GM21576 (cell line): ENCODE data around the gene VEGFD.

Experiments
- ATAC-seq: cut with Tn5 transposase; IDR thresholded peaks from one replicate; pipeline ENCODE4 v1.9.1; 2021; ENCODE audit warnings: mild to moderate bottlenecking, moderate library complexity; ENCODE audit not compliant: unreplicated experiment

Gene VEGFD

GRCh38 chrX:15366506-15367352, 17.5 kb downstream of the VEGFD start:
- no peak for ATAC-seq

GRCh38 chrX:15359701-15360100, 24.5 kb downstream of the VEGFD start:
- ATAC-seq, result no peak

DNA sequence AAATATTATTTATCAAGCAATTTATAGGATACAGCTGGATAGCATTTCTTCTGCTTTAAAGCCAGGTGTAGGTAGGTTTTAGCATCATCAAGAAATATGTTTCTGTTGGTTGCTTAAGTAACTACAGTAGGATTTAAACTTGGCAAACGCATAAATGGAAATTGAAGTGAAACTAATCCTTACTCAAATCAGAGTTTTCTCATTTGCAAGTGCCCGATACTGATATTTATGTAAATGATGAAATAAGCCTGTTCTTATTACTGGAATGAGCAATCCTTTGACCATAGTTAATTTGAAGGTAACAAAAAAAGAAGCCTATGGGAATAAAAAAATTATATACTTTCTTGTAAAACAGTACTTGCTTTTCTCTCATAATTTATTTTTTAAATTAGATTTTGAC, 25.7 kb downstream of the VEGFD start:
- no peak for ATAC-seq

DNA sequence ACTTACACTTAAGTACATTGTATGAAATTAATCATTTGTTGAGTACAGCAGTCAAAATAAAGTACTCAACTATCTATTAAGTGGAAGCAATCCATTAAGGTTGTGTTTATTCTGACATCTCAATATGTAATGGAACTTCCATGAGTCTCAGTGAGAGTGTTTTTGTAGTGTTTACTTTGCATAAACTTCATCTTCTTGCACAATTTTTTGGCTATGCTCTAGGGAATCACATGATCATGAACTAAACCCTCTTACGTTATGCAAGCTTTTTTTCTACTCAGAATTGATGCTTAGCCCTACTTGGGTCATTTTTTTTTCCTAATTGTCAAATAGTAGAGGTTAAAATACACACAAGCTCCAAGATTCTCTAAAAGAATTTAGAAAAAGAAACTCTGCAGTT, 27.8 kb downstream of the VEGFD start:
- no peak for ATAC-seq

DNA sequence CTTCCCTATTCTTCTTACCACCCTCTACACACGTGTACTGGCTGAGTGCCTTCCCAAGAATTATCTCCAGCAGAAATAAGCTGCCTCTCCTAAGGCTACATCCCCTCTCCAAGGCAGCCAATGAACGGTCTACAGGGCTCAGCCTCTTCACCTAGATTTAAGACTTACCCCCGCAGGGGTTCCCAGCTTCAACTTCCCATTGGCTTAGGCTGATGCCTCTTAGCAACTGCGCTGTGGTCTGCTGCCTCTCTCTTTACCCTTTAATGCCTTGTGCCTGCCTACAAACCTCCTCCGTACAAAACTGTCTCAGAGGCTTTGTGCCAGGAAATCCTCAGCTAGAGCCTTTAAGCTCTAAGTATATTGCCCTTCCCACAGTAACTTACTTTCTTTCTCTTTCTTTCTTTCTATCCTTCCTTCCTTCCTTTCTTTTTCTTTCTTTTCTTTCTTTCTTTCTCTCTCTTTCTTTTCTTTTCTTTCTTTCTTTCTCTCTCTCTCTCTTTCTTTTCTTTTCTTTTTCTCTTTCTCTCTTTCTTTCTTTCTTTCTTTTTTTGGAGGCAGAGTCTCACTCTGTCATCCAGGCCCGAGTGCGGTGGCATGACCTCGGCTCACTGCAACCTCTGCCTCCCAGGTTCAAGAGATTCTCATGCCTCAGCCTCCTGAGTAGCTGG, 33.8 kb downstream of the VEGFD start:
- ATAC-seq, result no peak

DNA sequence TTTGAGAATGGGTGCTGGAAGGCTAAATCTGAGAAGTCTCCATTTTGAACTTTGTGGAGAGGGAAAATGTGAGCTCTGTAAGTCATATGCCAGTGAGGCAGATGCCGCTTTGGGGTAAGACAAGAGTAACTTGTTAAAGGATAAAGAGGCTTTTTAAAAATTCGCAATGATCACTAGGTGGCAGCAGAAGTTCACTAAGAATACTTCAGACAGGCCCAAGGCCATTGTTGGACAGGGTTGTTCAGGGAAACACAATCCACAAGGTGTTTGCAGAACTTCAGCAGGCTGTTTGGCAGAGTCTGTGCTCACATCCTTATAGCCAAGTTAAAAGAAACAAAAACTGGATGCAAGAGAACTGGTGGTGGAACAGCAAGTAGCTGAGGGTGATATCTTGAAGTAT, 35.2 kb downstream of the VEGFD start:
- no peak for ATAC-seq

- ATAC-seq, result no peak
Observed at GRCh38 chrX:15345976-15346375, 38.2 kb downstream of the VEGFD start.

GRCh38 chrX:15344106-15344505, 40.1 kb downstream of the VEGFD start:
- no peak for ATAC-seq

GRCh38 chrX:15343075-15343476, 41.1 kb downstream of the VEGFD start:
- ATAC-seq, result no peak

DNA sequence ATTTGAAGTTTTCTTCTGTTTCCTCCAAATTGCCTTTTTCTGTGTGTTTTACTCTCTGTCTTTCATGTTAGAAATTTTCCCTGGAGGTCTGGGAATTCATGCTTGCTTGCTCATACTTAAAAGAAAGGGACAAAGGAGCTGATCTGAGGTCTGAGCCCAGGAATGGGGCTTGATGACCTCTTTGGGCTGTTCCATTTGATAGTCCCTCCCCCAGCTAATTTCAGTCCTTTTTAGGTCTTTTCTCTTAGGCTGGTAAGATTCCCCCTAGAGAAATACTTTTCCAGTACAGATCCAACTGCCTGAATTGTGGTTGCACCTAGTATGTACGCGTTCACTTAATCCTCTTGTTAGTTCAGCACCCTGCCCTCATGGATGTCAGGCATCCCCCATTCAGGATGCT, 43.3 kb downstream of the VEGFD start:
- ATAC-seq, result no peak

DNA sequence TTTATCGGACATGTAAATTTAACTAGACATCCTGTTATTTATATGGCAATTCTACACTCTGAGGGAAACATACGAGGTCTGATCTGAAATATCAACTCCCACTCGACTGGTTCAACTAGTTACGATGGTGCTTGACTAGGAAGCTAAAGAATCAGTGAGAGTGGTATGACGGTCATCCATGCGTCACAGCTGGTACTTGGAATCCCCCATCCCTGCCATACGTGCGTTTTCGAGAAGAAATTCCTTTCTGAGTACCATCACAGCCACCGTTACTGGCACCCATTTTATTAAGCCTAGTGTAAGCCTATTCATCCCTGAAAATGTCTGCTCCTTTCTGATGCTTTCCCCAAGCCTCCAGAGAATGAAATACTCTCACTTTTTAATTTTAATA, 48.2 kb downstream of the VEGFD start:
- ATAC-seq, result no peak

DNA sequence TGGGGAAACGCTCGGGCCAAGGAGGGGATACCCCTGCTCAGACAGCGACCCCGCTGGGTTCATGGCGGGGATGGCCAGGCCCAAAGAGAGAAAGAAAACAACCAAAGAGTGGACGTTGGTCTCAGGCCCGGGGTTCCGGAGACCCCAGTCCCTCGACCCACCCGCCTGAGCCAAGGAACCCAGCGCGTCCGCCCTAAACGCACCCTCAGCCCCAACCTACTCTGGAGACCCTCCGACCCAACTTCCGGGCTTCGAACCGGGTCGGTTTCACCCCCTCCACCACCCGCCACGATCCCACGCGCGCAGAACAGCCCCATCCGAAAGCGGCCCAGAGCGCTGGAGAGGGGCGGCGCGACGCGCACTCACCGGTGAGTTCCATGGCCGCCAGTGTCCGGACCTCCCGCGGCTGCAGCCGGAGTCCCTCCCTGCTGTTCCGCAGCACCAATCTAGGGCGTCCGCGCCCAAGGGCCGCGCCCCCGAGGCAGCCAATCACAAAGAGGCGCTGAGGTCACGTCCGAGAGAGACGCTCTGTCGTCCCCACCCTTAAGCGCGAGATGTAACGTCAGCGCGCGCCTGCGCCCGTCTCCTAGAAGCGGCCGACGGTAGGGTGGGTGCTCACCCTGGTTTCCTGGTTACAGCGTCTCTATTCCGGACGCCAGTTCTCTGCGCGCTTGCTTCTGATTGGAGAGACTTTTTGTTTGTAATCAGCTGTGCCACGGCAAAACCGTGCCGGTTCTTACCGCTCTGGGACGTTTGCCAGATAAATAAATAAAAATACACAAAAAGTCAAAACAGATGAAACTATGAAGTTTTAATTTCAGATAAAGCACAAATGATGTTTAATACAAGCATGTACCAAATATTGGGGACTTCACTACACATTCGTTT, 48.8 kb downstream of the VEGFD start, which contains the start of gene PIGA:
Gene PIGA, minus strand, starts transcription at position 389 of the 888 bp plus-strand sequence. CDS start 3,593 bp downstream, outside the sequence.
- peak; percentile 99 for ATAC-seq

- no peak for ATAC-seq
Observed at GRCh38 chrX:15334561-15334960, 49.7 kb downstream of the VEGFD start.

DNA sequence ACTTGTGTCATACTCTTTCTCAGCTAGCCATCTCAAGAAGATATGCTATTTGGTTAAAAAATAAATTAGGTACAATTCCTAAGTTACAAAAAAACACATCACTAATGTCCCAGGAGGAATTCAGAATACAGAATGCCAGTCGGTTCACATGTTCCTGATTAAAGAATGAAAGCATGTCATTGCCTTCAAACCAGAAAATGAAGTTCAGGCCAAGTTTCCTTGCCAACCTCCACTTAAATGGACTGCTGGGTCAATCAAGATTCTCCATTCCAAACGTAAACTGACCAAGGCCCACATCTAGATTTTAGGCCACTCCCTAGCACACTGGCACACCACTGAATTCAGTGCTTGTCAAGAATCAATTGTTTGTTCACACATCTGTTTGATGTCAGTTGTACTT, 55.4 kb downstream of the VEGFD start:
- no peak for ATAC-seq

DNA sequence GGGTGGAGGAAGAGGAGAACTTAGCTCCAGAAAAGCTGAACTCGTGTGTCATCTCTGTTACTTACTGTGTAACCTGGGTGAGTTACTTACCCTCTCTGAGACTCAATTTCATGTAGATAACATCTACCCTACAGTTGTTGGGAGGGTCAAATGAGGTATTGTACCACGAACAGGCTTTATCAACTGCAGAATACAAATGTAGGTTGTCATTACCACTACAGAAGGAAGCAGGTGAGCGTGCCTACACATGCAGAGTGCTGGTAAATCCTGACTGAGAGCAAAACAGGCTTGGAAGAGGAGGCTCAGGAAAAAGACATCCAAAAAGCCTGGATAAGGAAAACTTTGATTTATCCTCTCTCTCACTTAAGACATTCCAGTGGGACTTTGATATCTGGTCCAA, 56.1 kb downstream of the VEGFD start:
- no peak for ATAC-seq

DNA sequence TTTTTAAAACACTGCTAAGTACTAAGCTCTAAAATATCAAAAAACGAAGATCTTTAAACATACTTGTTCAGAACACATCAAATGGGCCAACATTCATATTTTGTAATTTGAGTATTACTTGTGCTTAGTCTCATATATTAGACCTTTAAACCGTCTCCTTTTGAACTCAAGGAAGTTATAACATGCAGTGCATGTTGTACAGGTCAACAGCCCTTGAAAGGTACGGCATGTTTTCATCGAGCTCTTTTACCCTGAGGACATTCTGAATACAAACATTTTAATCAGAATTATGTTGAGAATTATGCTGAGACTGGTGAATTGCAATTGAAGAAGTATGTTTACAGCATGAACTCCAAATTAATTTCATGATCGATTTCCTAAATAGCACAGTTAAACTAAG, 61.7 kb downstream of the VEGFD start:
- no peak for ATAC-seq

DNA sequence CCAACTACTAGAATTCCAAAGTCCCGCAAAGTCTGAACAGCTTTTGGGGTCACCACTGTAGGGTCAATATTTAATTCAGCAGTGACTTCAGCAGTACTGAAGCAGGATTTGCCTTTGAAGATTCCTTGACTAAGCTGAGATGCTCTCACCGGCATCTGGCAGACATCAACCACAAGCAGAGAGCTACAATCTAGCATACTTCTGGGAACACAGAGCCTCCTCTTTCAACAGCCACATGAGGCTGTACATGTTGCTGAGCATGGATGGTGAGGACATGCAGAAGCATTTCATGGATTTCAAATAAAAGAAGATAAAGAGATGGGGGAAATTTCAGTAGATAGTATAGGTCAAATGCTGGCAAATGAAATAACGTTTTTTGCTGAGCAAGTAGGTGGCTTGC, 62.1 kb downstream of the VEGFD start:
- no peak for ATAC-seq

DNA sequence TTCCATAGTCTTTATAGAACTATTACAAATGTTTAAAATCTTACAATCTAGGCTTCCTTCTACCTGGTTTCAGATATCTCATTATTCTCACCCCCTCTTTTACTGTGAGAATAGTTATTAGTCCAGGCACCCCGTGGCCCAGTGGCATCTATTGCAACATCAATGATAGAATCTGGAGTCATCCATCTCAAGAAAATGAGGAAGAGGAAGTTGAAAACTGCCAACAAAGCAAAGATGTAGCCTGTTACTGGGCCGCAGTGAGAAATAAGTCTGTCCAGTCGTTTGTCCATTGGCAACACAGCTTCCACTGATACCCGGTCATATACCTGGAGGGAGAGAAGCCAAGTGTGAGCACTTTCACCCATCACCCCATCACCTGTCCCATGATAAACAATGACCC, 62.8 kb downstream of the VEGFD start:
- ATAC-seq, result no peak

DNA sequence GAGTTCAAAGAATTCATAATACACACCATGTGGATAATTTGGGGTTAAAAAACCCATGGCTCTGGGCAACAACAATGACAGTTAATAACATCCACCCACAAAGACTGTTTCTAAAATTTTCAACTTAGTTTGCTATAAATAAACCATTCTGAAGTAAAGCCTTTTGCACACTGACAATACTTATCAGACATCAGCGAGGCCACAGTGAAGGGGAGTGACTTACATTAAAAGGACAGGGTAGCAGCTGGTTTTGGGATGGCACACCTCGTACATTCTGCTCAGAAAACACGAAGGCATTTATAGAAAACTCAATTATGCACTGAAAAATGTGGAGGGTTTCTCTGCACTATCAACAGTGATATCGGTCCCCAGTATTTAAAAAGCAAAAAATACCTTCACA, 63.9 kb downstream of the VEGFD start:
- no peak for ATAC-seq

DNA sequence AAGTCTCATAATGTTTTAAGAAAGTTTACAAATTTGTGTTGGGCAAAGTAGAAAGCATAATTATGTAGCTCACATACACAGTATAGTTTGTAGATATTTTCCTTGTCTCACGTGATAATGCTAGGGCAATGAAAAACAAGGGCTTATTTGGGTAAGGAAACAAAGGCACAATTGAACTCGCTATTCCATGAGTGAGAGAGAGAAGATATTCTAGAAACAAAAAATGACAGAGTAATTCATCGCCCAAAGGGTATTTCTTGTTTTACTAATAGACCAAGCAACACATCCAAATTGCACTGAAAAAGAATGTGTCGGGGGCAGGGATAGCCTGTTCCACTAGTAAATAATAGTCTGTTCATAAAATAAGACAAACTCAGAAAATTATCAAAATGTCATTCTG, 65.1 kb downstream of the VEGFD start:
- no peak for ATAC-seq

DNA sequence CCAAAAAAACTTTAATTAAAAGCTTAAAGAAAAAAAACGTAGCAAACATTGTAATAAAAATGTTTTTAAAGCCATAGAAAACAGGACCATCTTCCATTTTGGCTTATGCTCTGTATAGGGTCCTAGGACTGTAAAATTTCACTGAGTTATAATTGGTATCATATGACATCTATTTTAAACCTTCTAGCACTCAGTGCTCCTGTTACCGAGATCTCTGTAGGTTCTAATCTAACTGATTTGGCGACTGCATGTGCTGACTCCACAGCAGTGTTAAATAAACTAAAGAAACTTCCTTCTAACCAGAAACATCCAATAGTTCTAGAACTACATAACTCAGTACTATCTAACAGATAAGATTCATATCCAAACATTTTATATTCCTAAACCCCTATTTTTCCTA, 68.7 kb downstream of the VEGFD start, which contains the start of gene ASB11:
Gene ASB11, minus strand, starts transcription at position 132 of the 400 bp plus-strand sequence. Its CDS starts 35 bp downstream, at position 97.
- ATAC-seq, result no peak
